HTR-8/SVneo (cell line): Measurements from ENCODE around the gene PRODH.
"Not testable (repeated sequence)": the region's sequence is repeated elsewhere in the genome, so short reads cannot be mapped to it uniquely, and the experiment has no call there.

Experiments used
- DNase-seq: peaks from one replicate; pipeline ENCODE4 v3.0.0; 2011; ENCODE audit warnings: low spot score, mixed read lengths; ENCODE audit not compliant: insufficient read length
- FAIRE-seq: peaks from 2 replicates; lab custom pipeline; 2011; peaks lifted over from hg19 to GRCh38; lab: Jason Lieb, UNC

PRODH gene, protein sequence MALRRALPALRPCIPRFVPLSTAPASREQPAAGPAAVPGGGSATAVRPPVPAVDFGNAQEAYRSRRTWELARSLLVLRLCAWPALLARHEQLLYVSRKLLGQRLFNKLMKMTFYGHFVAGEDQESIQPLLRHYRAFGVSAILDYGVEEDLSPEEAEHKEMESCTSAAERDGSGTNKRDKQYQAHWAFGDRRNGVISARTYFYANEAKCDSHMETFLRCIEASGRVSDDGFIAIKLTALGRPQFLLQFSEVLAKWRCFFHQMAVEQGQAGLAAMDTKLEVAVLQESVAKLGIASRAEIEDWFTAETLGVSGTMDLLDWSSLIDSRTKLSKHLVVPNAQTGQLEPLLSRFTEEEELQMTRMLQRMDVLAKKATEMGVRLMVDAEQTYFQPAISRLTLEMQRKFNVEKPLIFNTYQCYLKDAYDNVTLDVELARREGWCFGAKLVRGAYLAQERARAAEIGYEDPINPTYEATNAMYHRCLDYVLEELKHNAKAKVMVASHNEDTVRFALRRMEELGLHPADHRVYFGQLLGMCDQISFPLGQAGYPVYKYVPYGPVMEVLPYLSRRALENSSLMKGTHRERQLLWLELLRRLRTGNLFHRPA

DNA sequence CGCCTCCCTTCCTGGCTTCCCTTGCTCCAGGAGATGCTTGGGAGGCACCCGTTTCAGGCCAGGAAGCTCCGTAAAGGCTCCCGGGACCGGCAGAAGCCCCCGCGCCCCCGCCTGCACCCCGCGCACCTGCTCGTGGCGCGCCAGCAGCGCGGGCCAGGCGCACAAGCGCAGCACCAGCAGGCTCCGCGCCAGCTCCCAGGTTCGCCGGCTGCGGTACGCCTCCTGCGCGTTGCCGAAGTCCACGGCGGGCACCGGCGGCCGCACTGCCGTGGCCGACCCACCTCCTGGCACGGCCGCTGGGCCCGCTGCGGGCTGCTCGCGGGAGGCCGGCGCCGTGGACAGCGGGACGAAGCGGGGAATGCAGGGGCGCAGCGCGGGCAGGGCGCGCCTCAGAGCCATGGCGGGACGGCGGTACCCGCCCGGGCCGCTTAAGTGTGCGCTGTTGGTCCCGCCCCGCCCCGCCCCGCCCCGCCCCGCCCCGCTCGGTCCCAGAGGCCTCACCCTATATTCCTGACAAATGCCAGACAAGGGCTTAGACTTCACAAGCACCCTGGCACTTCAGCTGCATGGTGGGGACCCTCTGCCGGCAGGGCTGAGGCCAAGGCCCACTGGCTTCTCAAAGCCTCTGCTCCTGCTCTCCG is at the start of gene PRODH:
Gene PRODH (minus strand): TSS at position 405 of the 641 bp plus-strand sequence. CDS start 6 bp downstream, at position 399.
- FAIRE-seq, result no peak
- DNase-seq, result no peak

DNA sequence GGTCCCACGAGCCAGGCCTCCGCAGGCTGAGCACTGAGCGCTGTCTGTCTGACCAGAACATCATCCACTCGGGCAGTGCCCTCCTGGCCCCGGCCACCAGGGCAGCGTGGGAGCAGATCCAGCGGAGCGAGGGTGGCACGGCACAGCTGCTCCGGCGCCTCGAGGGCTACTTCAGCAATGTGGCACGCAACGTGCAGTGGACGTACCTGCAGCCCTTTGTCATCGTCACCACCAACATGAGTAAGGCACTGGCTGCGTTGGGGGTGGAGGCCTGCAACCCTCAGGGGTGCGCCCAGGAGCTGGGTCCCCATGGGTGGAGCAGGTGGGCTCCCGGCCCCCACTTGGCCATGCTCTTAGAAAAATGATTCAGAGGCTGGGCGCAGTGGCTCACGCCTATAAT is 49.7 kb upstream of the PRODH start:
- FAIRE-seq, result no peak

DNA sequence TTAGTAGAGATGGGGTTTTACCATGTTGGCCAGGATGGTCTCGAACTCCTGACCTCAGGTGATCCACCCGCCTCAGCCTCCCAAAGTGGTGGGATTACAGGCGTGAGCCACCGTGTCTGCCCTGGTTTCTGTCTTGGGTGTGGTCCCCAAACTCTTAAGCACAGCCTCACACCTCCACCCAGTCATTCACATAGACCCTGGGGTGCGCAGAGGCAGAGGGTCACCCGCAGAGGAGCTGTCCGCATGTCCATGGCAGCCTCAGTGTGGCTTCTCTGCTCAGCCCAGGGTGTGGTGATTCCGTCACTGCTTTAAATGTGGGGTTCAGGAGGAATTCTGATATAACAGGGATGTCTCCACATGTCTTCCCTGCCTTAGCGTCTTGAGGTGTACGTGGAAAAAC is 48.5 kb upstream of the PRODH start:
- FAIRE-seq (no peak), DNase-seq (no peak)

More for the DNA sequence above, 49.7 kb upstream of the PRODH start:
- DNase-seq, result no peak

DNA sequence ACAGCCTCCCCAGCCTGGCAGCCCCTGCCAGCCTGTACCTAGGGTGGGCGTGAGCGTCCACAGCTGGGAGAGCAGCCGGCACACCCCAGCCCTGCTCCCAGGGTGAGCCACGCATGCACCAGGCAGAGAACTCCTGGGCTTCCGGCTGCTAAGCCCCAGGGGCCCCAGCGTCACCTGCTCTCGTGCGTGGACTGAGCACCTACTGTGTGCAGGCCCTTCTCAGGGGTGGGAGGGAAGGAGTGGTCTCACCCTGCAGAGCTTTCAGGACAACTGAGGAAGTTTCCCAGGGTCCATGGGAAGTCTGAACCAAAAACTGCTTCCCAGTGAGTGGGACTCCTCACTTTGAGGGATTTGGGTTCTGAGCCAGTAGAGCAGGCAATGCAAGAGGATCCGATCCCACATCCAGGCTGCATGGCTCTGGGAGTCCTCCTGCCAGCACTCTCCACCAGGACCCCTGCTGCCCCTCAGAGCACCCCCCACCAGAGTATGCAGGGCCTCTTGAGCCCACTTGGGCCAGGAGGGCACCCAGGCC is 47.1 kb upstream of the PRODH start:
- no peak for FAIRE-seq
- DNase-seq, result no peak

DNA sequence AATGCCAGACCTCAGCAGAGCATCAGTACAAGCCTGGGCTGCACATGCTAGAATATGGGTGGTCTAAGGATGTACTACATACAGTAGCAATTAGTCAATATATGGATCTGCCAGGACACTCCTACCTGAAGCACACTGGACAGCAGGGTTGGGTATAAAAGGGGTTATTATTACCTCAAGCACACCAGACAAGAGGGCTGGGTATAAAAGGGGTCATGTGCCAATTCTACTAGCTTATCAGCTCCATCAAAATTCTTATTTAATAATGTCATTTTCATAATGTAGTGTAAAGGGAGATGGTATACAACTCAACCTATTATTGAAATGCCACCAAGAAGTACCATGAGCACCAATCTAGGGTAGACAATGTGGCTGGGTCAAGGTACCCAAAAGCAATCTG is 44.7 kb upstream of the PRODH start:
- FAIRE-seq (no peak), DNase-seq (no peak)

DNA sequence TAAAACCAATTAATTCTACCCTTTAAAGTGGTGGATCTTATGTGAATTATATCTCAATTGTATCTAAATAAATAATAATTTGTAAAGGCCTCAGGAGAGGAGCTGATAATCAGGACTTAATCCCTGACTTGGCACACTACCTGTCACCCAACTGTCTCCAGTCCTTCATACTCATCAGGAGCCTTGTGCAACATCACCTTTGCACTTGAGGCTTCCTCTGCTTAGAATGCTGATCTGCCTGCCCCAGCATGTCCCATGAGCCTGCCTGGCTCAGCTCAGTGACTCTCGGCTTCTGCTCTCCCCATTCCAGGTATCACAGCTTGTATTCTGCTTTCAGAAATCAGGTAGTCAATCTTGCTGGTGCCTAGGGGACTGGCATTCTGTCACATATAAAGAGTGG is 43.9 kb upstream of the PRODH start:
- FAIRE-seq (no peak), DNase-seq (no peak)

DNA sequence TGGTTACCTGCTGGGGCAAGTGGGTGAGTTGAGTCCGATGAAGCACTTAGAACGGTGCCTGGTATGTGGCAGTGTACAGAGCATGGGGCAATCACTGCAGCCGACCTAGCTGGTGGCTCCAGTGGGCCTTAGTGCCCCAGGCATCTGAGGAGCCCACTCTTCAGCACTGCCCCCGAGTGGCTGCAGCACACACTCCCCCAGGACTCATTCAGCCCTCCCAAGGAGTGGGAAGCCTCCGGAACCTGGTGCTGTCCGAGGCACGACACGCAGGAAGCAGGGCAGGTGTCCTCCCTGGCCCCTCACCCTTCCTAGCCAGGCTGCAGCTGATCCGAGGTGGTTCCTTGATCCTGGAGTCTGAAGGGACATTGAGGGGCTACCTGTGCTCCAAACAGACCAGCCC is 42.4 kb upstream of the PRODH start:
- FAIRE-seq (no peak), DNase-seq (no peak)

DNA sequence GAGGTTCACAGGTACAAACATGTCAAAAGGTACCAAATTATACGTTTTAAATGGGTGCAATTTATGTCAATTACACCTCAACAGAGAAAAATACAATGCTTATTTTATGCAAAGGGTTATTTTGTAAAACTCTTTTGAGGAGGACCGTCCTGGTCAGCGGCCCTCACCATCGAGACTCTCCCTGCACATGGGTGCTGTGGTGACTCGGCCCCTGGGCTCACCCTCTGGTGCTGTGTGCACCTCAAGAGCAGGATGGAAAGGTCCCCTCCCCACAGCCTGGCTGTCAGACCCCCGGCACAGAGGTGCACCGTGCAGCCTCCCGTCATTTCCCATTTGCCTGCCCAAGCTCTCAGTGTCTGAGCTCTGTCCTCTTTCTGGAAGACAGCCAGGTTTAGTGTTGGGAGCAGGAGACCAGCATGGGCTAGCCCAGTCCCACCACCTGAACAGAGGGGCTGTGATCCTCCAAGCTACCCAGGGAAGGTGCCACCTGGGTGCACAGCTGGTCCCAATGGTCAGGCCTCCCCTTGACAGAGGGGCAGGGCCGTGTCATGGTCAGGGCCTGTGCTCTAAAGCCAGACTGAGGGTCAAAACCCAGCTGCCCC is 41.8 kb upstream of the PRODH start:
- DNase-seq, result no peak
- FAIRE-seq, result no peak

DNA sequence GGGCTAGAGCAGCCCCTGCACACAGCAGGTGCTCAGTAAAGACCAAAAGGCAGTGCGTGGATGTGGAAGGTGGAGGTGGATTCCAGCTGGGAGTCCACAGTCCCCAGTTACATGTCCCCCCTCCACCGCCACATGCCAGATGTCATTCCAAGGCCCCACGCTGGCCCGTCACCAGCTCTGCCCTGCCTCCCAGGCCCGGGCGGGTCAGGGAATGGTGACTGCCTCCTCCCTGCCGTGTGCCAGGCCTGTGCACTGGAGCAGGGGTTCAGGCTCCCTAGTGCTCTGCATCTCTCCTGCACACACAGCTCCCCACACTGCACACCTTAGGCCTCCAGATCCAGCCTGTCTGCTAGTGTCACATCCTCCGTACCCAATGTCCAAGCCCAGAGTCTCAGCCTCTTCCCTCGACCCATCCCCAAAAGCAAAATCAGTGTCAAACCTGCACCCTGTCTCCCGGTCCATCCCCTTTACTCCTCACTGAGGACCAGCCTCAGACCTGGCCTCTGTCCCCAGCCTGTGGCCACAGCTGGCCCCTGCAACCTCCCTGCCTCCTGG is 40.2 kb upstream of the PRODH start:
- FAIRE-seq (peak; percentile 23), DNase-seq (no peak)

DNA sequence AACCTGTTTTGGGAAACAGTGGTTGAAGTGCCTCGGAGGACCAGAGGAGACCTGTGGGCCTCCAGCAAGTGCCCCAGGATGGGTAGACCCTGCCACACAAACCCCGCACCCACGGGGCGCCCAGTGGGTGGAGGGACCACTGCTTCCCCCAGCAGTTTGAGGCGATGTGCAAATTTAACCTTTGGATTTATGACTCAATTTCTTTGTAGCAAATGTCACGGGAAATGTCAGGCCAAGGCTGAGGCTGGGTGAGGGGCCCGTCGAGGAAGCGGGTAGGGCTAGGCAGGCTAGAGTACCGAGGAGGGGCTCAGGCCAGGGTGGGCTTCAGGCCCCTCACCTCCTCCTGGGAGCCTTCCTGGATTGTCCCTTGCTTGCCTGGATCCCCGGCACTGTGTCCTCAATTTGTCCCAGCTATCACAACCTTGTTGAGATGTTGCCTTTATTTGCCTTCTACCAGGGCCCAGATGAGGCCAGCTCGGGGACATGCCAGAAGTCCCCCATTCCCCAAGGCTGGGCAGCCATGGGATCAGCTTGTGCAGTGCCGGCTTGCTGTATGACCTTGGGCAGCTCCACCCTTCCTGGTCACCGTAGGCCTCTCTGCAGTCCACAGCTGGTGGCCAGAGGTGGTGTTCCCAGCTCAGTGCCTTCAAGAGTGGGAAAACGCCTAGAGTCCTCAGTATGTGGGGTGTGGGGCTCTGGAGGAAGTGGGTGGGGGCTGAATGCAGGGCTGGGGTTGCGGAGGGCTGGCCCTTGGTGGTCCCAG is 39.5 kb upstream of the PRODH start:
- FAIRE-seq (no peak), DNase-seq (no peak)

DNA sequence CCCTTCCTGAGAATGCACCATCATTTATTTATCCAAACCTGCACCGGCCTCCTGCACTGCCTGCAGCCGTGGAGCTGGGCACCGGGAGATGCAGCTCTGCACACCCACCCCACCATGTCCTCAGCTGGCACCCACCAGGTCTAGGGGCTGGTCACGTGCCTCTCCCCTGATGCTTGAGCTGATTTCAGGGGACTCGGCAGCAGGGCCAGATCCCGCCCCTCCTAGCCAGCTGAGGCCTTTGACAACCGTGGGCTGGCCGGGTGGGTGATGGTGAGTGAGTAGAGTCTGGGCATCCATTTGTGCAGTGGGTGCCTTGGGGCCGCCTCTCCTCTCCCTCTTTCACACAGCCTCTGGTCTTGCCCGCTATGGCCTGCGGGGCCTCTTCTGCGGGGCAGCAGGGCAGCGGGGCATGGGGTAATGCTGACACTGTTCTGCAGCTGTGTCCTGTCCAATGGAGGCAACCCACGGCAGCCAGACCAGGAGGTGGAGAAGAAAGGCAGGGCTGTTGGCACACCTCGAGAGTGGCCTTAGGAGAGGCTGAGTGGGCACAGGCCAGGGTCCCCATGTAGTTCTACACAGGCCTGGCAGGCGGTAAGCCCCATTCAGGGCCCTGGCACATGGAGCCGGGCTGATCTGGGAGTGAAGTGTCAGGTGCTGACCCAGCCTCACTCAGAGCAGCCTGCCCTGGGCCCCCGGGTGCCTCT is 38.5 kb upstream of the PRODH start:
- FAIRE-seq, result no peak

DNA sequence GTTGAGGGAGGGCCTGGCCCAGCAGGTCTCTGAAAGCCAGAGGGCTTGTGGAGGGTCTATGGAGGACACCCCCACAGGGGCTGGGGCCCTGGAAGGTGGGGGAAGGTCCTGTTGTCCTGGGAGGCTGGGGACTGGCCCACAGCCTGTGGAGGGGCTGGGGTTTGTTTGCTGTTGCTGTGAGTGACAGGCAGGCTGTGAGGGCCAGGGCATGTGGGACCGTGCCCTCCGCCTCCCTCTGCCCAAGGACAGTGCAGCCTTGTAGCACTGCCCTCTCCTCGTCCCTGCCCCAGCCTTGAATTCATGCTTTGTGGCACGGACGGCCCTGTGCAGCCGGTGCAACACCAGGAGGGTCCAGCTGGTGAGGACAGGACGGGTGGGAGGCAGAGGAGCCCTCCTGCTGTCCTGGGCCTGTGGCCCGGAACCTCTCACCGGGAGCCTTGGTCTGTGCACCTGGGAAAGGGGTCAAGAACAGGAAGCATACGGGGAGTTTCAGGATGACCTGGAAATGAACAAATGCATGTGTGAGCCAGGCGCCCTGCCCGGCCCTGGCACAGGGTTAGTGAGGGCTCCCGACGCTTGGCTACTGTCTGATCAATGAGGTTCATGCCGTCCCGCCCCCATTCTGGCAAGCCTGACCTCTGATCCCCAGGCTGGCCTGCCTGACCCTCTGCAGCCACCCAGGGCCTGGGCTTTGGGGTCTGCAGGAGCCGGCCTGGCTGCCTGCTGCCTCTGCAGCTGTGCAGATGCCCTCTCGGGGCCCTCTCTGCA is 37.4 kb upstream of the PRODH start:
- FAIRE-seq, result no peak

More for the DNA sequence above, 38.5 kb upstream of the PRODH start:
- DNase-seq, result no peak

DNA sequence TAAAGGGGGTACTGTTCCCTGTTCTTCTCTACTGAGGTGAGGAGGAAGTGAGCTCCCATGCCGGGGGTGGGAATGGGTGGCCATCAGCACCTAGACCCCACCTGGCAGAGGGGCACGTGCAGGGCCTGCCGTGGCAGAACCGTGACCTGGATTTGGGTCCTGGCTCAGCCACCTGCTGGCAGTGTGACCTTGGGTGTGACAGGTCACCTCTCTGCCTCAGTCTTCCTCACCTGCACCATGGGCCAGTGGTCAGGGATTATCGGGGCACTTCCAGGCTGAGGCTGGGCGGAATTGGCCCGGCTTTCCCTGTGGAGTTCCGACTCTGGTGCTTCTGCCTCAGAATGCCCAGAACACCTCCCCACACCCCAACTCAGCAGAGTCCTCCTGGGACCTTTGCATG is 36.5 kb upstream of the PRODH start:
- FAIRE-seq, DNase-seq: not testable (repeated sequence)

More for the DNA sequence above, 37.4 kb upstream of the PRODH start:
- no peak for DNase-seq

DNA sequence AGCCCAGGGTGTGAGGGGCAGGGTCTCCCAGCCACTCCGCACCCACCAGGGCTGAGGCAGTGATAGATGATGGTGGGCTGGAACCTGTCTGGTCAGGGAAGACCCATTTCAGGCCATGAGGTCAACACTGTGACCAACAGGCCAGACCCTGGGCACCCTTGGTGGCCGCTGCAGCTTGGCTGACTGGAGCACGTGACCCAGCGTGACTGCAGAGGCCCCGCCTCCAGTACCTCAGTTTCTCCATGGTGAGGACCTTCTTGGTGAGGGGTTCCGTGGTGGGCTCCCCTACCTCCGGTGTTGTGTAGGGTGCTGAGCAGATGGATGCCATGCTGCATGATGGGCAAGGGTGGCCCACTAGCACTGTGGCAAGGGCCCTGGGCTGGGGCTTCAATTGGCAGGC is 35.9 kb upstream of the PRODH start:
- not testable (repeated sequence) for FAIRE-seq, DNase-seq

DNA sequence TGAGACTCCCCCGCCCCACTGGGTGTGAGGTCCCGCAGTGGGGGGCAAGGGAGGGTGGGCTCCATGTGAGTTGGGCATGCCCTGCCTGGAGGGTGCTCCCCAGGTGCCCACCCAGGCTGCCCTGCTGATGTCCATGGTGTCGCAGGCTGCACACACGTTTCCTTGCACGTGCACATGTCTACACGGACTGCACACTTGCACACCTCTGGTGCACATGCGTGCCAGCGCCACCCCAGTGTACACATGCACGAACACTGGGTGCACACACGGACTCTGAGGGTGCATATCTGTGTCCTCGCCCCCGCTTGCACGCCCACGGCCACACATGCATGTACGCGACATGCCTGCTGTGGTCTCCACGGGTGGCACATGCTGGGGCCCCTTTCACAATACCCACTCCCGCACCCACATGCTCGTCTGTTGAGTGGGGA is 35.2 kb upstream of the PRODH start:
- no peak for DNase-seq

DNA sequence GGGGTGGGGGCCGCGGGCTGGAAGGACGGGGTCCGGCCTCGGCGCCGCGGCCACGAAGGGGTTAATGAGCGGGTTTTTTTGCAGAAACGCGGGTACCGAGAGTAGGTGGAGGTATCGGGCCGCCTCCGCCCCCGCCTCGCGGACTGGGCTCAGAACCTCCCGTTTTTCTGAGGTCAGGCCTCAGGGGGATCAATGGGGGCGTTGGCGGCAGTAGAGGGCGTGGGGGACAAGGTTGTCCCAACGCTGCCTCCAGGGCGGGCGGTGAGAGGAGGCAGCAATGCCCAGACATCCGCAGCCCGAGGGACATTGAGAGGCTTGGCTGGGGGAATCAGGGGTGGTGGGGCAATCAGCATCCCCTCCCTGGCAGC is 34.8 kb upstream of the PRODH start:
- no peak for DNase-seq
- FAIRE-seq, result no peak

More for the DNA sequence above, 35.2 kb upstream of the PRODH start:
- FAIRE-seq, result no peak

DNA sequence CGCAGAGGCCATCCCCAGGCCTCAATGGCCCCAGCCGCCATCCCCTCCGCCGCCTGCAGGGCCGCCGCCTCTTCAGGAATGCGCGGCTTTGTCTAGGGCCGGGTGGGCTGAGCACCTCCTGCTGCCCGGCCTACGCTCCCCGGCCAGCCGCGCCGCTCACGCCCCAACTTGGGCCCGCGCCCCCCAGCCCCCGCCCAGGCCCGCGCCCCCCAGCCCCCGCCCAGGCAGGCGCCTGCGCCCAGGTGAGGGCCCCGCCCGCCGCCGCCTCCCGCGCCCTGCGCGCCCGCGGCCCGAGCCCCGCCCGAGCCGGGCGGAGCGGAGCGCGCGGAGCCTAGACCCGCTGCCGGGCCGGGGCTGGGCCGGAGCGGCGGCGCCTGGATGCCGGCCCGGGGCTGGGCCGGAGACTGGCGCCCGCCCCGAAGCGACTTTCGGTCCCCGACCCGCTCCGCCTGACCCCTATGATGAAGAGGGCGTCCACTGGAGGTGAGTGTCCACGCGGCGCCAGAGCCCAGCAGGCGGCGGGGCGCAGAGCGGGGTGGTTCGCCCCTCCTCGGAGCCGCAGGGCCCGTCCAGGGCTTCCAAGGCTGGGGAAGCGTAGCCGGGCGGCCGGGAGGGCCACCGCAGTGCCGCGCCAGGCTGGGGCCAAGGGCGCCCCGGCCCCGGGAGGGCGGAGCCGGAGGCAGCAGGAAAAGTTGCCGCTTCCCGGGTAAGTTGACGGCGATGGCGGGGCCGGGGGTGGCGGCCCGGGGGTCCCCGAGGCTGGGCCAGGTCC is 34.3 kb upstream of the PRODH start:
- FAIRE-seq, result no peak
- DNase-seq, result no peak
